ENCODE results near the gene MPZL3.

- TF ChIP-seq CTCF (IDR thresholded peaks at IDR 0.05), result no peak
- no peak for TF ChIP-seq POLR2A (IDR thresholded peaks at IDR 0.05)
Observed at GRCh38 chr11:118180300-118180703, 71.9 kb downstream of the MPZL3 start.

Measured in esophagus squamous epithelium (tissue), 4 donors.